Astrocyte (in vitro differentiated cells and primary cell): Measurements from ENCODE around the gene UVRAG. TPM values are rescaled to one million over a fixed set of nuclear protein-coding genes. Genes with fewer than 3 reads are reported as not detected.

Experiments used
- DNase-seq: peaks from one replicate; pipeline ENCODE4 v3.0.0-alpha.2; 2010; ENCODE audit warnings: low read depth
- FAIRE-seq: peaks from 2 replicates; lab custom pipeline; 2011; peaks lifted over from hg19 to GRCh38; lab: Jason Lieb, UNC
- H2AFZ ChIP-seq: 2 replicates; pipeline ENCODE4 v1.6.0; 2012; ENCODE audit warnings: low read depth, low read length, inconsistent platforms
- H3K27ac ChIP-seq: 2 replicates; pipeline ENCODE4 v1.5.1; 2011; ENCODE audit warnings: low read depth, low read length, inconsistent platforms
- H3K27me3 ChIP-seq: 2 replicates; pipeline ENCODE4 v1.6.0; 2011; ENCODE audit warnings: low read length, inconsistent platforms; ENCODE audit not compliant: insufficient read depth
- H3K36me3 ChIP-seq: 2 replicates; pipeline ENCODE4 v1.5.1; 2011; ENCODE audit warnings: low read length, inconsistent platforms; ENCODE audit not compliant: insufficient read depth
- H3K4me1 ChIP-seq: 2 replicates; pipeline ENCODE4 v1.5.1; 2011; ENCODE audit warnings: low read length, inconsistent platforms; ENCODE audit not compliant: insufficient read depth
- H3K4me2 ChIP-seq: 2 replicates; pipeline ENCODE4 v1.6.0; 2012; ENCODE audit warnings: low read length, inconsistent platforms
- H3K4me3 ChIP-seq: 2 replicates; pipeline ENCODE4 v1.5.1; 2011; ENCODE audit warnings: low read depth, mild to moderate bottlenecking, low read length, inconsistent platforms; ENCODE audit not compliant: insufficient read depth
- H3K79me2 ChIP-seq: 2 replicates; pipeline ENCODE4 v1.6.0; 2012; ENCODE audit warnings: mild to moderate bottlenecking, low read length, inconsistent platforms; ENCODE audit not compliant: insufficient read depth
- H3K9ac ChIP-seq: 2 replicates; pipeline ENCODE4 v1.6.0; 2012; ENCODE audit warnings: mild to moderate bottlenecking, low read length, inconsistent platforms
- H3K9me3 ChIP-seq: 2 replicates; pipeline ENCODE4 v1.5.1; 2012; ENCODE audit warnings: low read depth, mild to moderate bottlenecking, low read length, inconsistent platforms; ENCODE audit not compliant: insufficient read depth
- H4K20me1 ChIP-seq: 2 replicates; pipeline ENCODE4 v1.6.0; 2012; ENCODE audit warnings: low read length, inconsistent platforms; ENCODE audit not compliant: insufficient read depth
- H3K27ac Mint-ChIP-seq: one replicate; pipeline ENCODE4 v1.8.0; 2021; ENCODE audit warnings: mild to moderate bottlenecking, mixed read lengths; ENCODE audit not compliant: unreplicated experiment
- H3K27me3 Mint-ChIP-seq: one replicate; pipeline ENCODE4 v1.8.0; 2021; ENCODE audit warnings: low read depth, mixed read lengths; ENCODE audit not compliant: unreplicated experiment
- H3K36me3 Mint-ChIP-seq: one replicate; pipeline ENCODE4 v1.8.0; 2021; ENCODE audit warnings: low read depth, mixed read lengths; ENCODE audit not compliant: unreplicated experiment
- H3K4me1 Mint-ChIP-seq: one replicate; pipeline ENCODE4 v1.8.0; 2021; ENCODE audit warnings: low read depth, mixed read lengths; ENCODE audit not compliant: unreplicated experiment
- H3K4me3 Mint-ChIP-seq: one replicate; pipeline ENCODE4 v1.8.0; 2021; ENCODE audit warnings: mild to moderate bottlenecking, moderate library complexity, mixed read lengths; ENCODE audit not compliant: unreplicated experiment
- H3K9me3 Mint-ChIP-seq: one replicate; pipeline ENCODE4 v1.8.0; 2021; ENCODE audit warnings: mild to moderate bottlenecking, mixed read lengths; ENCODE audit not compliant: unreplicated experiment
- CTCF ChIP-seq: IDR thresholded peaks from 2 replicates; pipeline ENCODE4 v1.5.1; 2011; ENCODE audit warnings: low read depth, mild to moderate bottlenecking, inconsistent platforms, low read length, moderate library complexity; ENCODE audit not compliant: insufficient read depth
- EZH2 ChIP-seq: IDR thresholded peaks from 2 replicates; pipeline ENCODE4 v1.6.1; 2012; ENCODE audit warnings: mild to moderate bottlenecking, low read length, inconsistent platforms; ENCODE audit not compliant: insufficient read depth
- total RNA-seq: library from RNA; stranded (reverse); gene quantifications from 2 replicates; pipeline ENCODE4 v1.2.1, GENCODE V29; 2021

Gene UVRAG
- total RNA-seq, 1 donor from 2014 or later = 15.3 TPM

GRCh38 chr11:76162336-76163288, 347.6 kb downstream of the UVRAG start:
- Histone ChIP-seq H3K36me3 (no peaks in the 10 kb centered on the region), H3K9ac (no peak overlapping the region), H3K27ac (no peak overlapping the region), H3K4me1 (no peaks in the 10 kb centered on the region), H3K9me3 (no peaks in the 10 kb centered on the region), H3K27me3 (peaks cover 5% of the 10 kb centered on the region), H3K79me2 (no peaks in the 10 kb centered on the region), H4K20me1 (no peaks in the 10 kb centered on the region), H3K4me3 (no peak overlapping the region), H2AFZ (no peak overlapping the region), H3K4me2 (no peak overlapping the region)
- no peak for DNase-seq
- H3K27me3 Mint-ChIP-seq = peaks cover 60% of the 10 kb centered on the region
- H3K4me3 Mint-ChIP-seq = no peak overlapping the region
- no peaks in the 10 kb centered on the region for H3K36me3 Mint-ChIP-seq
- peaks cover 2% of the 10 kb centered on the region for H3K9me3 Mint-ChIP-seq
- TF ChIP-seq CTCF = no peak
- no peak for TF ChIP-seq EZH2
- no peaks in the 10 kb centered on the region for H3K4me1 Mint-ChIP-seq
- no peak for FAIRE-seq
- H3K27ac Mint-ChIP-seq = no peak overlapping the region

- peaks cover 54% of the 10 kb centered on the region for H3K27me3 Mint-ChIP-seq
- DNase-seq = no peak
- H3K4me3 Mint-ChIP-seq = no peak overlapping the region
- FAIRE-seq = no peak
- no peak overlapping the region for H3K4me3 ChIP-seq
- no peak overlapping the region for H3K4me2 ChIP-seq
- no peak overlapping the region for H3K27ac Mint-ChIP-seq
- H3K4me1 ChIP-seq = no peaks in the 10 kb centered on the region
- no peaks in the 10 kb centered on the region for H3K36me3 ChIP-seq
- no peaks in the 10 kb centered on the region for H3K9me3 ChIP-seq
- no peak overlapping the region for H2AFZ ChIP-seq
- no peak overlapping the region for H3K27ac ChIP-seq
- no peak overlapping the region for H3K9ac ChIP-seq
- TF ChIP-seq EZH2 (no peak), CTCF (no peak)
- H3K27me3 ChIP-seq = peaks cover 5% of the 10 kb centered on the region
- H4K20me1 ChIP-seq = no peaks in the 10 kb centered on the region
- H3K36me3 Mint-ChIP-seq = no peaks in the 10 kb centered on the region
- H3K79me2 ChIP-seq = no peaks in the 10 kb centered on the region
- H3K9me3 Mint-ChIP-seq = peaks cover 2% of the 10 kb centered on the region
- H3K4me1 Mint-ChIP-seq = no peaks in the 10 kb centered on the region
Observed at GRCh38 chr11:76163289-76163880, 348.4 kb downstream of the UVRAG start.
